ENCODE measurements around the gene CELSR2.

The CELSR2 gene

DNA sequence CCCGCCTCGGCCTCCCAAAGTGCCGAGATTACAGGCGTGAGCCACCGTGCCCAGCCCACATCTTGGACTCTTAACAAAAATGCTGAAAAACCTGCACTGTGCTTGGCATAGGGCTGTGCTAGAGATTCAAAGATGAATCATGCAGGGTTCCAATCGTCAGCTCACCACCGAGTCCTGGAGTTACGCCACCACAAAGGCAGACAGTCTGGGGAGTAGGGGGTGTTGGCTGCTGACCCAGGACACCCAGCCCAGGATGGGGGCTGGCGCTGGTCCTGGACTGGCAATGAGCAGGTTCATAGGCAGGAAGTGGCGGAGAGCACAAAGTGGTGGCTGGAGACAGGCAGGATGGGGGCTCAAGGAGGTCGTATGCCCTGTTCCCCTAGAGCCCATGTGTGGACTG lies 17.6 kb downstream of the CELSR2 start:
- no peak for DNase-seq

DNA sequence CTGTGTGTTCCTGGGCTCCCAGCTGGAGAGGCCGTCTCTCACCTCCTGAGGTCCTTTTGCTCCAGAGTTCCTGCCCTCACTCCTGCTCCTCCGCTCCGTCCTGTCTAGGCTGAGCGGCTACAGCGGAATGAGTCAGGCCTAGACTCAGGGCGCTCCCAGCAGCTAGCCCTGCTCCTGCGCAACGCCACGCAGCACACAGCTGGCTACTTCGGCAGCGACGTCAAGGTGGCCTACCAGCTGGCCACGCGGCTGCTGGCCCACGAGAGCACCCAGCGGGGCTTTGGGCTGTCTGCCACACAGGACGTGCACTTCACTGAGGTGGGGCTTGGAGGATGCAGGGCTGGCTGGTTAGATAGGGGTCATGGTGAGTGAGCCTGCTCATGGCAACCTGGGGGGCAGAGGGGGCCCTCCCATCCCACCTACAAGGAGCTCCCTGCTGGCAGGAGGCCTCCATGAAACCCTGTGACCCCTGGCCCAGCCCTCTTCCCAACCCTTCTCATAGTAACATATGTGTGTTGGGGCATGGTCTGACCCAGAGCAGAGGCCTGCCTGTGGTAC lies 18.5 kb downstream of the CELSR2 start:
- no peak for DNase-seq

DNA sequence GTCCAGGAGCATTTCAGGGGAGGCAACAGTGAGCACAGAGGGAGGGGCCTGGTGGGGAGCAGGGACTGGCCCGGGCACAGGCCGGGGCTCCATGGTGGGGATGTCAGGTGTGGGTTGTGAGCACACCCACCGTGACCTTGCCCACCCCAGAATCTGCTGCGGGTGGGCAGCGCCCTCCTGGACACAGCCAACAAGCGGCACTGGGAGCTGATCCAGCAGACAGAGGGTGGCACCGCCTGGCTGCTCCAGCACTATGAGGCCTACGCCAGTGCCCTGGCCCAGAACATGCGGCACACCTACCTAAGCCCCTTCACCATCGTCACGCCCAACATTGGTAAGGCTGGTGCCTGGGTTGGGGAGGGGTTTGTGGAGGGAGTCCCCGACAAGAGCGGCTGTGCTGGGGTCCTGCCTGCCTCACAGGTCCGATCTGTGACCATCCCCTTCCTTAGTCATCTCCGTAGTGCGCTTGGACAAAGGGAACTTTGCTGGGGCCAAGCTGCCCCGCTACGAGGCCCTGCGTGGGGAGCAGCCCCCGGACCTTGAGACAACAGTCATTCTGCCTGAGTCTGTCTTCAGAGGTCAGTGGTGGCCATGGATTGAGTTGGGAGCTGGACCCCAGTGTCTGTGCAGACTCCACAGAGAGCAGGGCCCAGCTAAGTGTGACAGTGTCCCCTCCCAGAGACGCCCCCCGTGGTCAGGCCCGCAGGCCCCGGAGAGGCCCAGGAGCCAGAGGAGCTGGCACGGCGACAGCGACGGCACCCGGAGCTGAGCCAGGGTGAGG lies 19.3 kb downstream of the CELSR2 start:
- DNase-seq = no peak

DNA sequence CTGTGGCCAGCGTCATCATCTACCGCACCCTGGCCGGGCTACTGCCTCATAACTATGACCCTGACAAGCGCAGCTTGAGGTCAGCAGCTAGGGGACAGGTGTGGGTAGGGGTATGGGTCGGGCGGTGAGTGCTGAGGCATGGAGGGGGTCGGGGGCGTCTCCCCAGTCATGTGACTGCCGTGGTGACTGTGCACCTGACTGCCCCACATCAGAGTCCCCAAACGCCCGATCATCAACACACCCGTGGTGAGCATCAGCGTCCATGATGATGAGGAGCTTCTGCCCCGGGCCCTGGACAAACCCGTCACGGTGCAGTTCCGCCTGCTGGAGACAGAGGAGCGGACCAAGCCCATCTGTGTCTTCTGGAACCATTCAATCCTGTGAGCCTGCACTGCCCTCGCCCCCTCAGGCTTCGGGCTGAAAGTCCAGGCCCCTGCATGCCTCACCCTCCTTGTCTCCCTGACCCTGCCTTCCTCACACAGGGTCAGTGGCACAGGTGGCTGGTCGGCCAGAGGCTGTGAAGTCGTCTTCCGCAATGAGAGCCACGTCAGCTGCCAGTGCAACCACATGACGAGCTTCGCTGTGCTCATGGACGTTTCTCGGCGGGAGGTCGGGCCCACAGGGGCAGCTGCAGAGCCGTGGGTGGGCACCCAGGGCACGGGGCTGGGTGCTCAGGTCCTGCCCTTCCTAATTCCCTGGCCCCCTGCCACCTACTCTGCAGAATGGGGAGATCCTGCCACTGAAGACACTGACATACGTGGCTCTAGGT lies 20.1 kb downstream of the CELSR2 start:
- no peak for DNase-seq

DNA sequence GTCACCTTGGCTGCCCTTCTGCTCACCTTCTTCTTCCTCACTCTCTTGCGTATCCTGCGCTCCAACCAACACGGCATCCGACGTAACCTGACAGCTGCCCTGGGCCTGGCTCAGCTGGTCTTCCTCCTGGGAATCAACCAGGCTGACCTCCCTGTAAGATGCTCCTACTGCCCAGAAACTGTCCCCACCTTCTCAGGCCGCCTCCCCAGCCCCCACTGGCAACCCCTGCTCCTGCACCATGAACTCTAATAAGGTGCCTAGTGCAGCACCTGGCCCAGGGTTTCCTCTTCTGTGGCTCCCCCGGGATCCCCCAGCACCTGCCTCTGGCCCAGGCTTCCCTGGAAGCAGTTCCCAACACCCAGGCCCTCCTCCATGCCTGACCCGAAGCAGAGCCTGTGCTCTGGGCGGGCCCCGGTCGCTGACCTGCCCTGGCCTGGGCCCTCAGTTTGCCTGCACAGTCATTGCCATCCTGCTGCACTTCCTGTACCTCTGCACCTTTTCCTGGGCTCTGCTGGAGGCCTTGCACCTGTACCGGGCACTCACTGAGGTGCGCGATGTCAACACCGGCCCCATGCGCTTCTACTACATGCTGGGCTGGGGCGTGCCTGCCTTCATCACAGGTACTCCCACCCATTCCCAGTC lies 20.8 kb downstream of the CELSR2 start:
- no peak for DNase-seq

DNA sequence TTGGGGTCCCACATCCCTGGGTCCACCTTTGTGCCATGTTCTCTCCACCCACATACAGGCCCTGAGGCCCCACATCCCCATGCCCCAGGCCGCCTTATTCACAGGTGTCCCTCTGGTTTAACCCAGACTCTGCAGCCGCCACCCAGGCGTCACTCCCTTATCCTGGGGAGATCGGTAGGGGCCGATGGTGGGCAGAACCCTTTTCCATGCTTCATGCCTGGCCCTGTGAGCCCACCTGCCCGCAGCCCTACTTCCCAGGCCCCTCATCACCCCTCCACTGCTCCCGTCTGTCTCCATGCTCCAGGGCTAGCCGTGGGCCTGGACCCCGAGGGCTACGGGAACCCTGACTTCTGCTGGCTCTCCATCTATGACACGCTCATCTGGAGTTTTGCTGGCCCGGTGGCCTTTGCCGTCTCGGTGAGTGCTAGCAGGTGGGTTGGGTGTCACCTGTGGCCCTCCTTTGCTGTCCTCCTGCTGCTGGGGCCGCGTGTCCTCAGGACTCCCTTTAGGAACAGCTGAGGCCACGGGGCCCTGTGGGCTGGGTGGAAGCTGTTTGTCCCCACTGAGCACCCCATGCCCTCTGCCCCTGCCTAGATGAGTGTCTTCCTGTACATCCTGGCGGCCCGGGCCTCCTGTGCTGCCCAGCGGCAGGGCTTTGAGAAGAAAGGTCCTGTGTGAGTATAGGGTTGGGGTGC lies 21.4 kb downstream of the CELSR2 start:
- DNase-seq = no peak

DNA sequence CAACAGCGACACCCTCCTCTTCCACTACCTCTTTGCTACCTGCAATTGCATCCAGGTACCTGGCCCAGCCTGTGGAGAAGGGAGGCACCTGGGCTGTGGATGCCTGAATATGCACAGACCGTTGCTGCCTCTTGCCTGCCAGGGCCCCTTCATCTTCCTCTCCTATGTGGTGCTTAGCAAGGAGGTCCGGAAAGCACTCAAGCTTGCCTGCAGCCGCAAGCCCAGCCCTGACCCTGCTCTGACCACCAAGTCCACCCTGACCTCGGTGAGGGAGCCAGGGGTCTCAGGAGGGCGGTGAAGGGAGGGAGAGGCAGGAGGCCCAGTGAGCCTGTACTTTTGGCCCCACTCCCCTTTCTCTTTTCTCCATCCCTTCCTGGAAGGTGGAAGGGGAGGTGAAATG lies 22.1 kb downstream of the CELSR2 start:
- DNase-seq = no peak

DNA sequence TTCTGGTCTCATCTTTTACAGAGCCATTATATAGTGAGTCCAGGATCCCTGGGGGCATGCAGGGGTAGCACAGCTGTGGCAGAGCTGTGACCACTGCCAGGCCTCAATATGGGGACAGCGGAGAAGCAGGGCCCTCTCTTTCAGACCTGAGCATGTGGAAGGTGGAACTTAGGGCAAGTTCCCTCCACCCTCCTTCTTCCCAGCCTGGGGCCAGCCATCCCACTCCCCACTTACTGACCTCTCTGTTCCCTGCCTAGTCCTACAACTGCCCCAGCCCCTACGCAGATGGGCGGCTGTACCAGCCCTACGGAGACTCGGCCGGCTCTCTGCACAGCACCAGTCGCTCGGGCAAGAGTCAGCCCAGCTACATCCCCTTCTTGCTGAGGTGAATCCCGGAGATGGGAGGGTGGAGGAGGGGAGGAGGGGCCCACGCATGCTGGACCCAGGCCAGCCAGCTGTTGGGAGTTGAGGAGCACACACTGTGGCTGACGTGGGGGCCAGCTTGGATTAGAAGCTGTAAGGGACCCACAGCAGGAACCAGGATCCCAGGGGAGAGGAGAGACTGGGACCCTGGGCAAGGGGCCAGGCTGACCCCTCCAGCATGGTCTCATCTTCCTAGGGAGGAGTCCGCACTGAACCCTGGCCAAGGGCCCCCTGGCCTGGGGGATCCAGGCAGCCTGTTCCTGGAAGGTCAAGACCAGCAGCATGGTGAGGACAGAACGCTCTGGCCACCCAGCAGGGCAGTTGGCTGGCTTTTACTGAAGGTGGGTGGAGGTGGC lies 22.9 kb downstream of the CELSR2 start:
- no peak for DNase-seq

DNA sequence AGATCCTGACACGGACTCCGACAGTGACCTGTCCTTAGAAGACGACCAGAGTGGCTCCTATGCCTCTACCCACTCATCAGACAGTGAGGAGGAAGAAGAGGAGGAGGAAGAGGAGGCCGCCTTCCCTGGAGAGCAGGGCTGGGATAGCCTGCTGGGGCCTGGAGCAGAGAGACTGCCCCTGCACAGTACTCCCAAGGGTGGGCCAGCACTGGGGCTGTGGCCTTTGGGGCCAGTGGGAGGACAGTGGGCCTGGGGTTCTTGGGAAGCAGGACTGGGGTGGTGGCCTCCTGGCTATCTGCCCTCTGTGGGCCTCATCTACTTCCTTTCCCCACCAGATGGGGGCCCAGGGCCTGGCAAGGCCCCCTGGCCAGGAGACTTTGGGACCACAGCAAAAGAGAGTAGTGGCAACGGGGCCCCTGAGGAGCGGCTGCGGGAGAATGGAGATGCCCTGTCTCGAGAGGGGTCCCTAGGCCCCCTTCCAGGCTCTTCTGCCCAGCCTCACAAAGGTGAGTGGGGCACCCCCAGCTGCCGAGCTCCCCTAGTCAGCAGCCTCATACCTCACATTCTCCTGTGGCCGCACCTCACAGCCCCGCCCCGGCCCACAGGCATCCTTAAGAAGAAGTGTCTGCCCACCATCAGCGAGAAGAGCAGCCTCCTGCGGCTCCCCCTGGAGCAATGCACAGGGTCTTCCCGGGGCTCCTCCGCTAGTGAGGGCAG lies 23.6 kb downstream of the CELSR2 start:
- DNase-seq = no peak

DNA sequence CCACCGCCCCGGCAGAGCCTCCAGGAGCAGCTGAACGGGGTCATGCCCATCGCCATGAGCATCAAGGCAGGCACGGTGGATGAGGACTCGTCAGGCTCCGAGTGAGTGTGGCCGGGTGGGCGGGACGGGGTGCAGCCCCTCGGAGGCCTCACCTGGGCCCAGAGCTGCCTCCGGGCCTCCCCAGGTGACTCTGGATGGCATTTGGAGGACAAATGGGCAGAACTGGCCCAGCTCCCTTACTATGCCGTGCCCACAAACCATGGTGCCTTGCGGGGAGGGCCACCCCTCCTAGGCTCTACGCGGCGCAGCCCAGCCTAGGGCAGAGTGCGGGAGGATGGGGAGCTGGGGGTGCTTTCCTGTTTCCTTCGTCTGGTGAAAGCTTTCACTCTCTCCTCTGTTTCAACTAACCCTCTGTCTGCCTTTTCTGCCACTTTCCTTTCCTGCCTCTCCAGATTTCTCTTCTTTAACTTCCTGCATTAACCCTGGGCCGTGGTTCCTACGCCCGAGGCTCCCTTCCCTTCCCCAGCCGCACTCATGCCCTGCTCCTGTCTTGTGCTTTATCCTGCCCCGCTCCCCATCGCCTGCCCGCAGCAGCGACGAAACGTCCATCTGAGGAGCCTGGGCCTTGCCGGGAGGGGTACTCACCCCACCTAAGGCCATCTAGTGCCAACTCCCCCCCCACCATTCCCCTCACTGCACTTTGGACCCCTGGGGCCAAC lies 24.4 kb downstream of the CELSR2 start:
- no peak for DNase-seq

DNA sequence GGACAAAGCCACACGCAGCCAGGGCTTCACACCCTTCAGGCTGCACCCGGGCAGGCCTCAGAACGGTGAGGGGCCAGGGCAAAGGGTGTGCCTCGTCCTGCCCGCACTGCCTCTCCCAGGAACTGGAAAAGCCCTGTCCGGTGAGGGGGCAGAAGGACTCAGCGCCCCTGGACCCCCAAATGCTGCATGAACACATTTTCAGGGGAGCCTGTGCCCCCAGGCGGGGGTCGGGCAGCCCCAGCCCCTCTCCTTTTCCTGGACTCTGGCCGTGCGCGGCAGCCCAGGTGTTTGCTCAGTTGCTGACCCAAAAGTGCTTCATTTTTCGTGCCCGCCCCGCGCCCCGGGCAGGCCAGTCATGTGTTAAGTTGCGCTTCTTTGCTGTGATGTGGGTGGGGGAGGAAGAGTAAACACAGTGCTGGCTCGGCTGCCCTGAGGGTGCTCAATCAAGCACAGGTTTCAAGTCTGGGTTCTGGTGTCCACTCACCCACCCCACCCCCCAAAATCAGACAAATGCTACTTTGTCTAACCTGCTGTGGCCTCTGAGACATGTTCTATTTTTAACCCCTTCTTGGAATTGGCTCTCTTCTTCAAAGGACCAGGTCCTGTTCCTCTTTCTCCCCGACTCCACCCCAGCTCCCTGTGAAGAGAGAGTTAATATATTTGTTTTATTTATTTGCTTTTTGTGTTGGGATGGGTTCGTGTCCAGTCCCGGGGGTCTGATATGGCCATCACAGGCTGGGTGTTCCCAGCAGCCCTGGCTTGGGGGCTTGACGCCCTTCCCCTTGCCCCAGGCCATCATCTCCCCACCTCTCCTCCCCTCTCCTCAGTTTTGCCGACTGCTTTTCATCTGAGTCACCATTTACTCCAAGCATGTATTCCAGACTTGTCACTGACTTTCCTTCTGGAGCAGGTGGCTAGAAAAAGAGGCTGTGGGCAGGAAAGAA lies 25.5 kb downstream of the CELSR2 start:
- DNase-seq = no peak

DNA sequence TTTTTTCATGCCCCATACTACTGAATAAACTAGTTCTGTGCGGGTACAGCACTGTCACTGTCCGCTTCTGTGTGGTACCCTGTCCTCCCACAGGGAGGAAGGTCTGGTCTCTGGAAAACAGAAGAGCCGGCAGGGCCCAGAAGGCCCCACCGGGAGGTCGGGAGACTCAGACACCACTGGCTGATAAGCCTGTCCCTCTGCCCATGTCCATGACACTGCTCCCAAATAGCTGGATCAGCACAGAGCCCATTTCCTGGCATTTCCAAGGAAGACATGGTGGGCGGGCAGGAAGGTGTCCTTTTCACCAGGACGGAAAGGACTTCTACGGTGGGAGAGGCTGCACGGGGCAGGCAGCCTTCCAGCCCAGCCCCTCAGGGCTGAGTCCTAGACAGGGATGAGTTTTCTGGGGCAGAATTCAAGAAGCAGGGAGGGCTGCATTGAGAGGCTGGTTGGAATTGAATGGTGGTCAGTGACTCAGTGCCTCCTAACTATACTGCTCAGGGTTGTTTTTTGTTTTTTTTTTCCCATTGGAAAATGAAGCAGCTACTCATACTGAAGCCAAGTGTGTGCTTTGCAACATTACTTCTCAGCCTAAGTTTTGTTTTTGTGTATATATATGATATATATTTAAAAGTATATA lies 26.5 kb downstream of the CELSR2 start:
- DNase-seq = no peak

DNA sequence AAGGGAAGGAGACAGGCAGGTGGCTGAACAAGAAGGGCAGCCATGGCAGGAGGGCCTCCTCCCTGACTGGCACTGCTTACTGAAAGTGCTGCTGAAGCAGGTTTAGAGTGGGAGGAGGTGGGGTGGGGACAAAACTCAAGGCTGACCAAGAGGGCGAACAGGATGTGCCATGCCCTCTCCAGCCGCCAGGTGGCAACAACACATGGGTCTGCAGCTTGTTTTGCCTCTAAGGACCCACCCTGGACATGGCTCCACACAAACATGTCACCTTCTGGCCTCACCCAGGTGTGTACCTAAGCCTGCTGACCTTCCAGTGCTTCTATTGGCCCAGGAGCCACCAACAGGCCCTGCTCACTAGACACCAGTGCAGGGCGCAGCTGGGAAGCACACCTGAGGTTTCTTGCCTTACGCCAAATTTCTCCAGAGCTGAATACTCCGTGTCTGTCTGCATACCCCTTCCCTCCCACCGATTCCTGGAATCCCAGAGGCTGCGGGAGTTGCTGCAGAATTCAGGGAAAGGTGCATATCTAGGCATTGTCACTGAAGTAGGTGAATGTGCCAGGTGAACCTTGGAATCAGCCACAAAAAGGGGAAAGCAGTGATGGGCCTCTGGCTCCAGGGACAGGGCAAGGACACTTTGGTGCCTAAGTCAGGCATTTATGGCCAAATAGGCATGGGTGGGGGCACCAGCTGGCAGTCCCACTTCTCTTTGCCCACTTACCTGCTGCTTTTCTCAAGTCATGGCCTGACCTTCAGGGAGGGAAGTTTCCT lies 28.3 kb downstream of the CELSR2 start:
- peak; percentile 38 for DNase-seq

DNA sequence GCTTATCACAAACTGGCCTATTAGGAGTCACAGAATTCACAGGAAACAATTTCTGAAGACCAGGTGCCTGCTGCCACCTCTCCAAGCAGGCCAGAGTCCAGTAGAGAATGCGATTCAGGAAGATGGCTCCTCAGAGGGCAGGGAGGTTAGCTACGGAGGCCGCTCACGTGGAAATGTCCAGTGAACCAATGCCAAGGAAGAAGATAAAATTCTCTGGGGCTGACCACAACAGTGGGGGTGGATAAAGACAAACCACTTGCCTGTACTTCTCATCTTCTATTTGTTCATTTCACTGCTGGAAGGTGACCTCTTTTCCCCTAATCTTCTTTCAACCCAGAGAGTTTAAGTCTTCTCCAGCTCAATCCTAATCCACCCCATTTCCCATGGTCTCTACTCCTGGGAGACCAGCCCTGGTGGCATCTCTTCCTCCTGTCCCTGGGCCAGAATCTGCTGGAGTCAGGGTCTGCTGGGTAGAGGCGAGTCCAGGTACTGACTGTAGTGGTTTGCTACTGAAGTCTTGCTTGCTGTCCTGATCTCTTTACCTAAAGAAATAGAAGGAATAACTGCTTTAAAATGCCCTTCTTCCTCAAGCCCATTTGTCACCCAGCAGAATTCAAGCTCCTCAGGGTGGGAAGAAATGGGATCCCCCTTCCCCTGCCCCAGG lies 30.4 kb downstream of the CELSR2 start:
- no peak for DNase-seq

DNA sequence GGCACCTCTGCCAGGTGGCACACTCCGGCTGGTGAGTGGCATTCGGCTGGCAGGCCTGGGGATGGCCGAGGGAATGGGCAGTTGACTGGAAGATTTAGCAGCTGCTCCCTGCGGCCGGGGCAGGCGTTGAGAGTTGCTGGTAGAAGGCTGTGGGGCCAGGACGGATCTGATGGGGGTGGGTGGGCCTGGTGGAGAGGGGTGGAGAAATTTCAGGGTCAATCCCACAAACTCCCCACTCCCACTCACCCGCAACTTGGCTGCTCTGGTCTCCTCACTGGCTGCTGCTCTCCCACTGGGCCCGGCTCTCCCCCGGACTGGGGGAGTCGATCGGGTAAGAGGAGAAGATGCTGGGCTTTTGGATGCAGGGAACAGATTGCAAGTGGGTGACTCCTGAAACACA lies 31.5 kb downstream of the CELSR2 start:
- no peak for DNase-seq

DNA sequence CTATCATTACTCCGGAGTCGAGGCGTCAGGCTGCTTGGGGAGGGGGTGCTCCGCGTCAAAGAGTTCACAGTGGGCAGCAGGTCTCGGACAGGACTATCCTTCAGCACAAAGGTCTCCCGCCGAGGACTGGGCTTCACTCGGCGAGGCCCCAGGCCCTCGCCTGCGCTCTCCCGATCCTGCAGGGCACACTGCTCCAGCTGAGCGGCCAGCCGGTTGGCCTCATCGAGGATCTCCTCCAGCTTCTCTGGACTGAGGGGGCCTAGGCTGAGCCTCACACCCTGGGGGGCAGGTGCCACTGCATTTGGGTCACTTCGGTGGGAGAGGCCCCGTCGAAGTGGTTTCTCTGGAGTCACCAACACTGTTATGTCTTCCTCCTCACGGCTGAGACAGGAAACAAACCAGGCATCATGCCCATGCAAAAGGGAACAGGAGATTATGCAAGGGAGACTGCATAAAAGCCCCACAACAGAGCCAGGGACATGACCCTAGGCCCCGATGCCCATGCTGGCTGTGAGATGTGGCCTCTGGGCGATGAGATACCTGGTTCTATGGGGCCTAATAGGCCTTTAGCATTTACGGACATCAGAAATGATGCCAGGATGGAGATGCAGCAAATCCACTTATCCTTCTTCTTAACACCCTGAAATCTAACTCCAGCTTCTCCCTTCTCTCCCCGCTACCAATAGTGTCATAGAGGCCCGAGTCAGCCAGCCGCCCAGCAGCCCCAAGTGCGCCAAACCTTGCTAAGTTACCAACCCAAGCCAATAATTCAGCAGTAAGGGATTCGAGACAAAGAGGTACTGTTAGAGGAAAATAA lies 32.5 kb downstream of the CELSR2 start:
- no peak for DNase-seq

DNA sequence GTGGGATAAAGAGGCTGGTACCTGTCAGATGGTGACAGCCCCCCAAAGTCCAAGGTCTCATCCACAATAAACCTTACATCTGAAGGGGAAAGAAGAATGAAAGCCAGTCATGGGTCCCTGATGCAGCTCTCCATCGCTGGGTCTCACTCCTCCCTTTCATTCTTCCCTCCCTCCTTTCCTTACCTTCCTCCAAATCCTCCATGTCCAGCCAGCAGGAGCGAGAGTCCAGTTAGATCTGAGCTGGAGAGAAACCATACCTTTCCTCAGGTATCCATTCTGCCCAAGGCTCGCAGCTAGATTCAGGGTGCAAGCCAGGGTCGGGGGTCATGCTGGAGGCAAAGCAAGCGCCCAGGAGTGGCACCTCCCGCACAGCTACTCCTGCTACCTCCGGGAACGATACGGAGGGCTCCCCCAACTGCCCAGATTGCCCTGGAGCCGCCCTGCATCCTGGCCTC lies 33.2 kb downstream of the CELSR2 start:
- no peak for DNase-seq
